Measurements from ENCODE around the gene PPFIA3.
"Not testable (repeated sequence)": the region's sequence is repeated elsewhere in the genome, so short reads cannot be mapped to it uniquely, and the experiment has no call there.

Gene PPFIA3

GRCh38 chr19:49165111-49165750 is 45.9 kb downstream of the PPFIA3 start:
- TF ChIP-seq CTCF (IDR thresholded peaks at IDR 0.05; ENCODE audit: extremely low read depth, insufficient read depth, missing control alignments) = no peak
- in situ Hi-C loops (cut with MboI; ENCODE audit: low pct_unique_long_range_greater_than_20kb, low sequenced_read_pairs, unreplicated experiment) = no loop called here
- no peak for DNase-seq (ENCODE audit: low spot score)

- no peak for DNase-seq (ENCODE audit: low spot score)
- in situ Hi-C loops (cut with MboI; ENCODE audit: low pct_unique_long_range_greater_than_20kb, low sequenced_read_pairs, unreplicated experiment) = no loop called here
- TF ChIP-seq CTCF (IDR thresholded peaks at IDR 0.05; ENCODE audit: extremely low read depth, insufficient read depth, missing control alignments) = no peak
Measured at GRCh38 chr19:49165865-49166301, 46.5 kb downstream of the PPFIA3 start.

- in situ Hi-C loops (cut with MboI; ENCODE audit: low pct_unique_long_range_greater_than_20kb, low sequenced_read_pairs, unreplicated experiment) = no loop called here
- DNase-seq (ENCODE audit: low spot score) = no peak
- no peak for TF ChIP-seq CTCF (IDR thresholded peaks at IDR 0.05; ENCODE audit: extremely low read depth, insufficient read depth, missing control alignments)
Measured at GRCh38 chr19:49167857-49168409, 48.6 kb downstream of the PPFIA3 start.

GRCh38 chr19:49168421-49168820 is 49.1 kb downstream of the PPFIA3 start:
- no peak for DNase-seq (ENCODE audit: low spot score)
- no peak for TF ChIP-seq CTCF (IDR thresholded peaks at IDR 0.05; ENCODE audit: extremely low read depth, insufficient read depth, missing control alignments)
- in situ Hi-C loops (cut with MboI; ENCODE audit: low pct_unique_long_range_greater_than_20kb, low sequenced_read_pairs, unreplicated experiment) = no loop called here

GRCh38 chr19:49173198-49173597 is 53.9 kb downstream of the PPFIA3 start:
- no peak for DNase-seq (ENCODE audit: low spot score)
- TF ChIP-seq CTCF (IDR thresholded peaks at IDR 0.05; ENCODE audit: extremely low read depth, insufficient read depth, missing control alignments) = no peak
- in situ Hi-C loops (cut with MboI; ENCODE audit: low pct_unique_long_range_greater_than_20kb, low sequenced_read_pairs, unreplicated experiment) = no loop called here

GRCh38 chr19:49180659-49181058 is 61.3 kb downstream of the PPFIA3 start:
- no peak for DNase-seq (ENCODE audit: low spot score)
- in situ Hi-C loops (cut with MboI; ENCODE audit: low pct_unique_long_range_greater_than_20kb, low sequenced_read_pairs, unreplicated experiment) = no loop called here
- no peak for TF ChIP-seq CTCF (IDR thresholded peaks at IDR 0.05; ENCODE audit: extremely low read depth, insufficient read depth, missing control alignments)

- in situ Hi-C loops (cut with MboI; ENCODE audit: low pct_unique_long_range_greater_than_20kb, low sequenced_read_pairs, unreplicated experiment); DNase-seq (ENCODE audit: low spot score): not testable (repeated sequence)
Measured at GRCh38 chr19:49182010-49182847, 62.9 kb downstream of the PPFIA3 start.

Measured in GM13977 (cell line).